Heart left ventricle (tissue), 16 donors: Measurements from ENCODE around the gene C3orf62. TPM values are rescaled to one million over a fixed set of nuclear protein-coding genes. Genes with fewer than 3 reads are reported as not detected.
A peak's percentile ranks its signal among the peaks of the same experiment; 100 is the strongest.

ENCODE experiments used
- ATAC-seq, 4 donors: fragments of 200-7000 bp; cut with Tn5 transposase; one replicate each; pipeline ENCODE4 v1.9.1; 2020 to 2022; ENCODE audit warnings: moderate library complexity in 4 of 4, mild to moderate bottlenecking in 3 of 4, moderate number of reproducible peaks in 1 of 4
- DNase-seq, 5 donors: peaks; one replicate each; pipeline ENCODE4 v3.0.0-alpha.2; 2020
- H3K27ac ChIP-seq, 12 donors: fragments of 200-600 bp; sonication (generic) in 4 of 12; one replicate each; pipeline versions ENCODE4 v1.5.0 to v1.8.0; 2016 to 2022; ENCODE audit warnings: mild to moderate bottlenecking in 2 of 12
- H3K27me3 ChIP-seq, 9 donors: fragments of 200-600 bp; sonication (generic) in 2 of 9; one replicate each; pipeline versions ENCODE4 v1.5.1 to v1.8.0; 2016 to 2022; ENCODE audit warnings: mild to moderate bottlenecking in 3 of 9
- H3K36me3 ChIP-seq, 9 donors: fragments of 200-600 bp; sonication (generic) in 2 of 9; one replicate each; pipeline versions ENCODE4 v1.5.0 to v1.8.0; 2018 to 2022; ENCODE audit warnings: mild to moderate bottlenecking in 2 of 9
- H3K4me1 ChIP-seq, 12 donors: fragments of 200-600 bp; sonication (generic) in 4 of 12; one replicate each; pipeline versions ENCODE4 v1.5.0 to v1.8.0; 2016 to 2022; ENCODE audit warnings: mild to moderate bottlenecking in 3 of 12
- H3K4me3 ChIP-seq, 12 donors: fragments of 200-600 bp; sonication (generic) in 4 of 12; one replicate each; pipeline versions ENCODE4 v1.5.0 to v1.8.0; 2017 to 2022; ENCODE audit warnings: mild to moderate bottlenecking in 9 of 12, moderate library complexity in 4 of 12
- H3K9me3 ChIP-seq, 12 donors: fragments of 200-600 bp; sonication (generic) in 4 of 12; one replicate each; pipeline versions ENCODE4 v1.5.0 to v1.8.0; 2016 to 2022; ENCODE audit warnings: mild to moderate bottlenecking in 1 of 12
- CTCF ChIP-seq, 12 donors: fragments of 200-600 bp; sonication (generic) in 4 of 12; IDR thresholded peaks; one replicate each; pipeline versions ENCODE4 v1.5.0 to v1.8.0; 2018 to 2022; ENCODE audit warnings: antibody characterized with exemption in 12 of 12, mild to moderate bottlenecking in 5 of 12
- POLR2A ChIP-seq, 2 donors: fragments of 450-650 bp; IDR thresholded peaks; one replicate each; pipeline ENCODE4 v1.6.1; 2017; ENCODE audit warnings: antibody characterized with exemption in 2 of 2, mild to moderate bottlenecking in 2 of 2, moderate library complexity in 2 of 2
- WGBS, 4 donors: extraction: QIAGEN DNeasy Blood & Tissue Kit in 2 of 4; methylation state at CpG; one replicate each; pipeline versions ENCODE4 v1.1.5 to v1.1.7; 2013 to 2018; 5-methylcytosine and 5-hydroxymethylcytosine counted together
- intact Hi-C, 10 donors: fragments of 100-400 bp; cut with DNase I; formaldehyde crosslinking; loops; one replicate each; pipeline versions ENCODE4 v1.11.1 to v1.14.2; 2022
- long read RNA-seq, 3 donors: library from polyadenylated mRNA; unstranded; transcript quantifications; one replicate each; pipeline ENCODE4 v2.0.0, GENCODE V29; 2020 to 2021
- polyA plus RNA-seq, 2 donors: library from polyadenylated mRNA; stranded (reverse); fragments of 200-250 nt; gene quantifications; one replicate each; pipeline ENCODE4 v1.2.3, GENCODE V29; 2013
- total RNA-seq, 9 donors: library from RNA; depleted of rRNA in 2 of 9; stranded (reverse); fragments of >200 nt in 2 of 9; fragmentation: NEBNext Ultra II Directional in 3 of 9; extraction: Animal tissue kit (Norgen Biotek cat#: 25700) in 3 of 9; gene quantifications; one replicate each; pipeline versions ENCODE4 v1.1.0 to v1.2.4, GENCODE V29; 2016 to 2023
- donor health status: ischemic (EF 13 %, LVEDD 7.1; RV severe dilation, severe dysfunction).
- donor health status: healthy with polysubstance abuse.
- donor health status: DM: no; HTN: yes; CAD: no.
- donor health status: DM: no; HTN: no; CAD: no.
- donor health status: ischemic (EF 25% LVEDD 6.9; RV normal size, moderate dysfunction).
- donor health status: ischemic (EF 25% LVEDD 5.7; RV mildly dilated, moderate dysfunction).
- donor health status: healthy.
- donor health status: DM: yes; HTN: yes; CAD: no.
- donor health status: ischemic (EF 35%, LVEDD 5.7; RV mildly dilated, moderate dysfunction).
- donor health status: nonischemic (EF 11% LVEDD 7.7; RV severe dilation, severe dysfunction).
- donor health status: DM: yes; HTN: yes; CAD: no.
- donor health status: PGD.
- donor health status: ischemic (EF 29% LVEDD 5.4; RV normal size, mild dysfunction).
- donor health status: nonischemic (EF 23%, LVEDD 6.1; RV moderate dilation, normal function).

The C3orf62 gene
- total RNA-seq, result 1 to 10 TPM; 1.3 to 5.6 (median 2.9) TPM
- polyA plus RNA-seq, result 1 to 10 TPM; 2.5 to 3.3 TPM
- long read RNA-seq, donor 1, result 0 reads
- long read RNA-seq, donor 2, full-length matches to known transcripts, result 4 of 5 reads
- long read RNA-seq, donor 2, partial matches to known transcripts, result 0 of 5 reads
- long read RNA-seq, donor 2, other reads (novel, unspliced or antisense), result 1 of 5 reads
- long read RNA-seq, donor 3, result 0 reads

GRCh38 chr3:49276475-49277382 is at the start of gene C3orf62:
C3orf62 (minus strand) TSS chr3:49277232; CDS start chr3:49276872, 360 bp downstream.
- peak within 1 kb of the TSS; percentile 25 to 64 (median 53) for H3K4me3 ChIP-seq
- TF ChIP-seq CTCF (IDR thresholded peaks at IDR 0.05) (no peak), POLR2A (IDR thresholded peaks at IDR 0.05) (peak in 1 of 2 donors; percentile 26)
- DNase-seq (peak; percentile 95 to 96 (median 96)), ATAC-seq (peak; percentile 85 to 97 (median 96))
- H3K27ac ChIP-seq, result peak within 1 kb of the TSS; percentile 89 to 99 (median 96)
- peaks cover 0 to 34% (median 22%) of the 10 kb centered on the region in 9 donors for H3K36me3 ChIP-seq
- H3K27me3 ChIP-seq, result no peaks in the 10 kb centered on the region
- peaks cover 0 to 43% (median 31%) of the 10 kb centered on the region in 12 donors for H3K4me1 ChIP-seq
- intact Hi-C loops, result loop anchor here (1.0 to 10.0 kb wide), 7 partner anchors 59 to 106 kb away; partner anchors contain the start of gene KLHDC8B (in 9 of the 10)
- 1 to 5% (median 2%) methylated on average over 22 to 51 of the region's 51 CpGs for WGBS, 4 donors
- no peaks in the 10 kb centered on the region for H3K9me3 ChIP-seq

- 93 to 98% (median 95%) methylated on average over 7 of the region's 7 CpGs for WGBS, 4 donors
- Histone ChIP-seq H3K36me3 (peaks cover 5 to 100% (median 99%) of the 10 kb centered on the region in 9 donors), H3K4me1 (no peaks in the 10 kb centered on the region), H3K4me3 (no peak overlapping the region), H3K27me3 (no peaks in the 10 kb centered on the region), H3K27ac (no peak overlapping the region), H3K9me3 (no peaks in the 10 kb centered on the region)
- intact Hi-C loops, result no loop called here
- no peak for TF ChIP-seq POLR2A (IDR thresholded peaks at IDR 0.05)
- TF ChIP-seq CTCF (IDR thresholded peaks at IDR 0.05), result no peak
- ATAC-seq, result no peak
- no peak for DNase-seq
Observed at GRCh38 chr3:49324768-49325167, 47.7 kb upstream of the C3orf62 start.

- TF ChIP-seq POLR2A (IDR thresholded peaks at IDR 0.05) (no peak), CTCF (IDR thresholded peaks at IDR 0.05) (no peak)
- H3K4me3 ChIP-seq, result no peak overlapping the region
- peak overlapping the region in 1 of 12 donors; percentile 77 for H3K27ac ChIP-seq
- peaks cover 0 to 98% (median 92%) of the 10 kb centered on the region in 9 donors for H3K36me3 ChIP-seq
- intact Hi-C loops, result loop anchor here in 1 of 10 donors (10.0 kb wide), 1 partner anchor 352 kb away; no protein-coding TSS in a partner anchor
- peak in 3 of 4 donors; percentile 11 to 24 (median 22) for ATAC-seq
- 86 to 87% (median 87%) methylated on average over 13 to 16 of the region's 16 CpGs for WGBS, 4 donors
- no peak for DNase-seq
- peaks cover 0 to 8% (median 0%) of the 10 kb centered on the region in 12 donors for H3K4me1 ChIP-seq
- H3K27me3 ChIP-seq, result no peaks in the 10 kb centered on the region
- H3K9me3 ChIP-seq, result no peaks in the 10 kb centered on the region
Observed at GRCh38 chr3:49316696-49317457, 39.8 kb upstream of the C3orf62 start.
